ENCODE results near the gene ARID4B. TPM values are rescaled to one million over a fixed set of nuclear protein-coding genes. Genes with fewer than 3 reads are reported as not detected.

Gene ARID4B
- total and polyA plus RNA-seq, 2 of the 13 experiments (the other 11 are each of a cell fraction or from before 2014, with no cell fraction given), result 9.7 to 24.6 TPM

DNA sequence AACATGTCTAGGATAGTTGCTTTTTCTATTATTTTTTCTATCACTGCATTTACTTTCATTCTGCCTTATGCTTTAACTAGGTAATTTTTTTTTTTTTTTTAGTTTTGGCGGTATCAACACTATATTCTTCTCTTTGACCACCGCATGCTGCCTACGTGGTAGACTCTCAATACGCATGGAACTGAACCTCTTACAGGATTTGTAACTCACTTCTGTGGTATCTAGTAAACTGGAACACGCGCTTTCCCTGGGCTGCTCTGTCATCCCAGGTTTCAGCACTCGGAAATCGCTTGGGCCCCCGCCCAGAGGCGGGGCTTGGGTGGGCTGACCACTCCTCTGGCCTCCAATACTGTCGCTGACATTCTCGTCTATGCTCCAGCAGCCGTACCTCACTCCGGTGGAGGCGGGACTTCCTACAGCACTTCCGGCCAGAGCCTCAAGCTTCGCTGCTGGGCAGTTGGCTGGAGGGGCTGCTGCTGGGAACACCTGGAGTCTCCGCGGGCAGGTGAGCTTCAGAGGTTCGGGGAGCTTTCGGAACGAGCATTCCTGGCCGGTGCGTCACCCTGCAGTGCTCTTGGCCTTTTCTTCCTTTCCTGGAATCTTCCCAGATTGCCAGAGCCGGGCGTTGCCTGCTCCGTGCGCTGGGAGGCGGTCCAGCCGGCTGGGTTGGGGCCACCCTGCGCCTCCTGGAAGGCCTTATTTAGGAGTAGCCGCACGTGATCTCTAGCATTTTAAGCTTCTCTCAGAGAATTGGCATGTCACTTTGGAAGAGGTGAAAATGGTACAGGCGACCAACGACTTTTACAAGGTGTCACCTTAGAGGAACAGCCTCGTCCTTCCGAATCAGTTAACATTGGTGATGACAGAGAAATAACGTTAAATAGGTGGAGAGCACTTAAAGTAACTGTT lies 39.3 kb upstream of the ARID4B start, which contains the start of gene TBCE (continued):
- TF ChIP-seq, protein P1, sequence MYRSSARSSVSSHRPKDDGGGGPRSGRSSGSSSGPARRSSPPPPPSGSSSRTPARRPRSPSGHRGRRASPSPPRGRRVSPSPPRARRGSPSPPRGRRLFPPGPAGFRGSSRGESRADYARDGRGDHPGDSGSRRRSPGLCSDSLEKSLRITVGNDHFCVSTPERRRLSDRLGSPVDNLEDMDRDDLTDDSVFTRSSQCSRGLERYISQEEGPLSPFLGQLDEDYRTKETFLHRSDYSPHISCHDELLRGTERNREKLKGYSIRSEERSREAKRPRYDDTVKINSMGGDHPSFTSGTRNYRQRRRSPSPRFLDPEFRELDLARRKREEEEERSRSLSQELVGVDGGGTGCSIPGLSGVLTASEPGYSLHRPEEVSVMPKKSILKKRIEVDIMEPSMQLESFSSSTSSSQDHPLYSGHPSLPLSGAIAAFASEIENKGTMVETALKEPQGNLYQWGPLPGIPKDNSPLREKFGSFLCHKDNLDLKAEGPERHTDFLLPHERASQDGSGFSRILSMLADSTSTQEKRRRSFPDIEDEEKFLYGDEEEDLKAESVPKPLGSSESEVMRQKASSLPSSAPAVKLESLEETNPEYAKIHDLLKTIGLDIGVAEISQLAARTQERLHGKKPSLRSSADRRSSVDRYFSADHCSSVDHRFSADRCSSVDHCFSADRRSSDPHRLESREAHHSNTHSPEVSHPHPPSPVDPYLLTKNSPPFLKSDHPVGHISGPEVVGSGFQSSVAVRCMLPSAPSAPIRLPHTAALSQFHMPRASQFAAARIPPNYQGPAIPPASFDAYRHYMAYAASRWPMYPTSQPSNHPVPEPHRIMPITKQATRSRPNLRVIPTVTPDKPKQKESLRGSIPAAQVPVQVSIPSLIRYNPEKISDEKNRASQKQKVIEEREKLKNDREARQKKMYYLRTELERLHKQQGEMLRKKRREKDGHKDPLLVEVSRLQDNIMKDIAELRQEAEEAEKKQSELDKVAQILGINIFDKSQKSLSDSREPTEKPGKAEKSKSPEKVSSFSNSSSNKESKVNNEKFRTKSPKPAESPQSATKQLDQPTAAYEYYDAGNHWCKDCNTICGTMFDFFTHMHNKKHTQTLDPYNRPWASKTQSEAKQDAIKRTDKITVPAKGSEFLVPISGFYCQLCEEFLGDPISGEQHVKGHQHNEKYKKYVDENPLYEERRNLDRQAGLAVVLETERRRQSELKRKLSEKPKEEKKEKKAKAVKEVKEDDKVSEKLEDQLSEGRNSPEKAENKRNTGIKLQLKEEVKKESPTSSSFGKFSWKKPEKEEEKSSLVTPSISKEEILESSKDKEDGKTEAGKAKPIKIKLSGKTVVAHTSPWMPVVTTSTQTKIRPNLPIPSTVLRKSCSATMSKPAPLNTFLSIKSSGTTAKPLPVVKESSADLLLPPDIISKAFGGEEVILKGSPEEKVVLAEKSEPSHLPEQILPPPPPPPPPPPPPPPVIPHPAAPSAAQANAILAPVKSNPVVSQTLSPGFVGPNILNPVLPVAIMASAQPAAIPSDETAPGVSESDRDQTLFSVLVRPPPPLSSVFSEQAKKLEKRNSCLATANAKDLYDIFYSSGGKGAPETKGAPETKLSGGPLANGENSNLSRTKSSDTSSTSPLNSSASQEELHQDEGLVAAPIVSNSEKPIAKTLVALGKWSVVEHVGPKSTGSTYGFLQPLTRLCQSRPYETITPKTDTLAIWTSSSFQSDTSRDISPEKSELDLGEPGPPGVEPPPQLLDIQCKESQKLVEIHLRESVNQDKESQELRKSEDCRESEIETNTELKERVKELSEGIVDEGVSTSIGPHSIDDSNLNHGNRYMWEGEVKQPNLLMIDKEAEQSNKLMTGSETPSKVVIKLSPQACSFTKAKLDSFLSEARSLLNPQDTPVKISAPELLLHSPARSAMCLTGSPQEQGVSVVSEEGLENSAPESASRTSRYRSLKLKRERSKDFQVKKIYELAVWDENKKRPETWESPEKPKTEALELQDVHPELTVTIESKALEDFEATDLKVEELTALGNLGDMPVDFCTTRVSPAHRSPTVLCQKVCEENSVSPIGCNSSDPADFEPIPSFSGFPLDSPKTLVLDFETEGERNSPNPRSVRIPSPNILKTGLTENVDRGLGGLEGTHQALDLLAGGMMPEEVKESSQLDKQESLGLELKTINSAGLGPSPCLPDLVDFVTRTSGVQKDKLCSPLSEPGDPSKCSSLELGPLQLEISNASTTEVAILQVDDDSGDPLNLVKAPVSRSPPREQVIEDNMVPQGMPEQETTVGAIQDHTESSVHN (CRISPR knock-in tag; IDR thresholded peaks at IDR 0.05), result peak; percentile 35; the same call in 1 of the 2 replicates
- TF ChIP-seq, protein P2, sequence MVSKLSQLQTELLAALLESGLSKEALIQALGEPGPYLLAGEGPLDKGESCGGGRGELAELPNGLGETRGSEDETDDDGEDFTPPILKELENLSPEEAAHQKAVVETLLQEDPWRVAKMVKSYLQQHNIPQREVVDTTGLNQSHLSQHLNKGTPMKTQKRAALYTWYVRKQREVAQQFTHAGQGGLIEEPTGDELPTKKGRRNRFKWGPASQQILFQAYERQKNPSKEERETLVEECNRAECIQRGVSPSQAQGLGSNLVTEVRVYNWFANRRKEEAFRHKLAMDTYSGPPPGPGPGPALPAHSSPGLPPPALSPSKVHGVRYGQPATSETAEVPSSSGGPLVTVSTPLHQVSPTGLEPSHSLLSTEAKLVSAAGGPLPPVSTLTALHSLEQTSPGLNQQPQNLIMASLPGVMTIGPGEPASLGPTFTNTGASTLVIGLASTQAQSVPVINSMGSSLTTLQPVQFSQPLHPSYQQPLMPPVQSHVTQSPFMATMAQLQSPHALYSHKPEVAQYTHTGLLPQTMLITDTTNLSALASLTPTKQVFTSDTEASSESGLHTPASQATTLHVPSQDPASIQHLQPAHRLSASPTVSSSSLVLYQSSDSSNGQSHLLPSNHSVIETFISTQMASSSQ (IDR thresholded peaks at IDR 0.05; ENCODE audit: low read depth), result no peak
- TF ChIP-seq, protein P2 (CRISPR knock-in tag; IDR thresholded peaks at IDR 0.05; ENCODE audit: borderline replicate concordance), result peak; percentile 34; the same call in 1 of the 2 replicates
- TF ChIP-seq FLYWCH1 (CRISPR knock-in tag; IDR thresholded peaks at IDR 0.05) (no peak), MYC (CRISPR knock-in tag; IDR thresholded peaks at IDR 0.05; ENCODE audit: borderline replicate concordance) (peak; percentile 44; the same call in 1 of the 2 replicates), ZNF441 (CRISPR knock-in tag; IDR thresholded peaks at IDR 0.05; ENCODE audit: borderline replicate concordance) (0 out of 2 replicates have a peak, but pooled peaks have one; percentile 23), KDM5A (IDR thresholded peaks at IDR 0.05; ENCODE audit: borderline replicate concordance, low read length) (peak; percentile 59; the same call in 1 of the 2 replicates), MXI1 (IDR thresholded peaks at IDR 0.05; ENCODE audit: borderline replicate concordance, low read depth, low read length) (peak; percentile 90; the same call in 2 of the 3 replicates)

Data from HepG2 (cell line).